Esophagus muscularis mucosa (tissue), 4 donors: ENCODE measurements around the gene AVP.

Experiments
- EP300 ChIP-seq: sonication (generic); formaldehyde crosslinking; IDR thresholded peaks from one replicate; pipeline ENCODE4 v1.6.1; 2017; ENCODE audit warnings: antibody characterized with exemption
- POLR2A ChIP-seq: fragments of 450-650 bp; IDR thresholded peaks from one replicate; pipeline ENCODE4 v1.6.1; 2017; ENCODE audit warnings: antibody characterized with exemption, moderate library complexity, mild to moderate bottlenecking, low read depth
- POLR2AphosphoS5 ChIP-seq, 2 donors: sonication (generic); formaldehyde crosslinking; IDR thresholded peaks; one replicate each; pipeline ENCODE4 v1.6.1; 2017; ENCODE audit warnings: antibody characterized with exemption in 2 of 2
- TF ChIP-seq, protein P1 (sequence below), 3 experiments: fragments of 200-600 bp in 2 of 3; fragments of 450-650 bp in 1 of 3; sonication (generic) in 2 of 3; IDR thresholded peaks; one replicate each; pipeline ENCODE4 v1.5.1; 2017 to 2019; ENCODE audit warnings: antibody characterized with exemption in 3 of 3, mild to moderate bottlenecking in 2 of 3, moderate library complexity in 1 of 3

DNA sequence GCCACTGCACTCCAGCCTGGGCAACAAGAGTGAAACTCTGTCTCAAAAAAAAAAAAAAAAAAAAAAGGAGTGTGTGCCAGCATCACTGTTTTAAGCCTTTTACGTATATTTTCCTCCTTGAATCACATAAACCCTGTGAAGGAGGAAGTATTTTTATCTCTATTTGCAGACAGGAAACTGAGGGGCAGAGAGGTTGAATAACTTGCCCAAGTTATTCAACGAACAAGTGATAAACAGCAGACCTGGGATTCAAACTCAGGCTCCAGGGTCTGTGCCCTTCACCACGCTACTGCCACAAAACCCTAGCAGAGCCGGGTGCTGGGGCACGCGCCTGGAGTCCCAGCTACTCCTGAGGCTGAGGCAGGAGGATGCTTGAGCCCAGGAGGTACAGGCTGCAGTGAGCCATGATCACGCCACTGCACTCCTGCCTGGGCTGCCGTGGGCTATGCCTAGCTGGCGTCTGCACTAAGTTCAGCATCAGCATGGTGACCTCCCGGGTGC, 9.4 kb upstream of the AVP start:
- no peak for TF ChIP-seq POLR2A
- no peak for TF ChIP-seq POLR2AphosphoS5 (IDR thresholded peaks at IDR 0.05)
- TF ChIP-seq, protein P1, sequence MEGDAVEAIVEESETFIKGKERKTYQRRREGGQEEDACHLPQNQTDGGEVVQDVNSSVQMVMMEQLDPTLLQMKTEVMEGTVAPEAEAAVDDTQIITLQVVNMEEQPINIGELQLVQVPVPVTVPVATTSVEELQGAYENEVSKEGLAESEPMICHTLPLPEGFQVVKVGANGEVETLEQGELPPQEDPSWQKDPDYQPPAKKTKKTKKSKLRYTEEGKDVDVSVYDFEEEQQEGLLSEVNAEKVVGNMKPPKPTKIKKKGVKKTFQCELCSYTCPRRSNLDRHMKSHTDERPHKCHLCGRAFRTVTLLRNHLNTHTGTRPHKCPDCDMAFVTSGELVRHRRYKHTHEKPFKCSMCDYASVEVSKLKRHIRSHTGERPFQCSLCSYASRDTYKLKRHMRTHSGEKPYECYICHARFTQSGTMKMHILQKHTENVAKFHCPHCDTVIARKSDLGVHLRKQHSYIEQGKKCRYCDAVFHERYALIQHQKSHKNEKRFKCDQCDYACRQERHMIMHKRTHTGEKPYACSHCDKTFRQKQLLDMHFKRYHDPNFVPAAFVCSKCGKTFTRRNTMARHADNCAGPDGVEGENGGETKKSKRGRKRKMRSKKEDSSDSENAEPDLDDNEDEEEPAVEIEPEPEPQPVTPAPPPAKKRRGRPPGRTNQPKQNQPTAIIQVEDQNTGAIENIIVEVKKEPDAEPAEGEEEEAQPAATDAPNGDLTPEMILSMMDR (IDR thresholded peaks at IDR 0.05): no peak
- no peak for TF ChIP-seq EP300
